H54 (cell line): ENCODE data around the gene MEF2A.
"Not testable (repeated sequence)": the region's sequence is repeated elsewhere in the genome, so short reads cannot be mapped to it uniquely, and the experiment has no call there.

Experiments
- DNase-seq: peaks from one replicate; pipeline ENCODE4 v3.0.0; 2011; ENCODE audit warnings: low spot score, mixed read lengths; ENCODE audit not compliant: insufficient read length
- FAIRE-seq: peaks from 3 replicates; lab custom pipeline; 2011; peaks lifted over from hg19 to GRCh38; lab: Jason Lieb, UNC
- POLR2A ChIP-seq: IDR thresholded peaks from 2 replicates; pipeline ENCODE4 v1.6.1; 2011; ENCODE audit warnings: low read depth, mild to moderate bottlenecking, low read length

MEF2A gene

DNA sequence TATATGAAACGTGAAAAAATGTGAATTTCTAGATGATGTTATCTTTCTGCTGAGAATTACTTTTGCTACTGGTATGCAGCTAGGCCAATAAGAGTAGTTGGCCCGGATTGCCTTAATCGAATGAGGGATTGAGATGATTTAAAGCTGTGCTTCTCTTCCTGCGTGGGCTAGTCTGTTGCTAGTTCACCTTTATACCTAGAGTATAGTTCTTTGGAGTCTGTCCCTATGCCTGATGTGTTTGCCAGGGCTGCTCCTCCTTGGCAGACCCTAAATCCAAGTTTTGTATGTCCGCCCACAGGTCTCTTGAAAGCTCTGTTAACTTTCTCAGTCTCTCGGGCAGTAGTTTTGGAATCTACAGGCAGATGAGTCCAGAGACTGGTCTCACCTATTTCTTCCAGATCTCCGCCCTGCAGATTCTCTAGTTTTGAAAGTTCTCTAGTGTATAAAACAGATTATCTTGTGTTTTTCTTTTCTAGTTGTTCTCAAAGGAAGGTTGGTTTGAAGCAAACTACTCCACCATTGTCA lies 64.9 kb downstream of the MEF2A start:
- no peak for DNase-seq
- no peak for FAIRE-seq
- no peak for TF ChIP-seq POLR2A

DNA sequence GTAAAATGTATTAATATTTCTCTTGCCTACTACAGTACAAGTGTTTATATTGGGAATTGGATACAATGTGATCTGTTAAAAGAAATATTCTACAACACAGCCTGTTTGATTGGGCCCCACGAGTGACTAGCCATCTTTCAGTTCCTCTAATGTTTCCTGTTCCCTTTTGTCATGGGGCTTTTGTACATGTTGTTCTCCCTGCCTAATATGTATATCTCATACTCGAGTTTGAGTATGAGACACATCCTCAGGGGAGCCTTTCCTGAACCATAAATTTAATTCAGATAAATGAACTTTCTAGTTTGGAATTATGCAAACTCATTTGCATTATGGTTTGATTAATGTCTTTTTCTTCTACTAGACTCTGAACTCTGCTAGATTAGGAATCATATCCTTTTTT lies 65.5 kb downstream of the MEF2A start:
- no peak for TF ChIP-seq POLR2A
- DNase-seq (no peak), FAIRE-seq (no peak)

GRCh38 chr15:99632521-99632920 lies 66.7 kb downstream of the MEF2A start:
- no peak for TF ChIP-seq POLR2A
- no peak for FAIRE-seq
- no peak for DNase-seq

- DNase-seq (no peak), FAIRE-seq (no peak)
- no peak for TF ChIP-seq POLR2A
Observed at GRCh38 chr15:99633655-99634054, 67.9 kb downstream of the MEF2A start.

DNA sequence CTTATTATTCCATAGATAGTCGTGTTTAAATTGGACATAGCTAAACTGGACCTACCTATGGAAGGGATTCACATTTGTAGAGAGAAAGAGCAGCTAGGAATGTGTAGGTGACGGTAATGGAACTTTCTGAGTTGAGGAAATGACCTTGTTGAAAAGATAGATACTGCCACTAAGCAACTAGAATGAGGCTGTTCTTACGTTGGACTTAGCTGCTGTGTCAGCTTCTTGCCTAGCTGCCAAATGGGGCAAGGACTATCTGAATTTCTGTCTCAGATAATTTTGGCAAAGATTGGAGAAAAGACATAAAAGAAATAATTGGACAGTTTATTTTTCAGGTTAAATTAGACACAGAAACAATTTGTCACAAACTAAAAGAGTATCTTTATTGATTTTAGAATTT lies 68.8 kb downstream of the MEF2A start:
- no peak for DNase-seq
- no peak for FAIRE-seq
- no peak for TF ChIP-seq POLR2A

- no peak for TF ChIP-seq POLR2A
- DNase-seq (no peak), FAIRE-seq (no peak)
Observed at GRCh38 chr15:99635145-99635544, 69.4 kb downstream of the MEF2A start.

GRCh38 chr15:99635794-99636193 lies 70.0 kb downstream of the MEF2A start:
- DNase-seq, result no peak
- no peak for TF ChIP-seq POLR2A
- FAIRE-seq, result no peak

- no peak for TF ChIP-seq POLR2A
- no peak for FAIRE-seq
- DNase-seq, result no peak
Observed at GRCh38 chr15:99644913-99645542, 79.2 kb downstream of the MEF2A start.

DNA sequence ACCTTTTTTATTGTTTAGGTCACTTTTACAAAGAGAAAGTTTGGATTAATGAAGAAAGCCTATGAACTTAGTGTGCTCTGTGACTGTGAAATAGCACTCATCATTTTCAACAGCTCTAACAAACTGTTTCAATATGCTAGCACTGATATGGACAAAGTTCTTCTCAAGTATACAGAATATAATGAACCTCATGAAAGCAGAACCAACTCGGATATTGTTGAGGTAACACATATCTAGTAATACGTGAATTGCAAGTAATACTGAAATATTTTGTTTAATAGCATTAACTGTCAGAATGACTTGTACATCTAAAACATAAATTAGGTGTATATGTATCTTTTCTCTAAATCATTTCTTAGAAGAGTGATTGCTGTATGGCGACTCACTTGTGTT lies 79.8 kb downstream of the MEF2A start:
- FAIRE-seq, result no peak
- no peak for DNase-seq
- no peak for TF ChIP-seq POLR2A

- DNase-seq, result no peak
- no peak for TF ChIP-seq POLR2A
- no peak for FAIRE-seq
Observed at GRCh38 chr15:99645951-99646350, 80.2 kb downstream of the MEF2A start.

DNA sequence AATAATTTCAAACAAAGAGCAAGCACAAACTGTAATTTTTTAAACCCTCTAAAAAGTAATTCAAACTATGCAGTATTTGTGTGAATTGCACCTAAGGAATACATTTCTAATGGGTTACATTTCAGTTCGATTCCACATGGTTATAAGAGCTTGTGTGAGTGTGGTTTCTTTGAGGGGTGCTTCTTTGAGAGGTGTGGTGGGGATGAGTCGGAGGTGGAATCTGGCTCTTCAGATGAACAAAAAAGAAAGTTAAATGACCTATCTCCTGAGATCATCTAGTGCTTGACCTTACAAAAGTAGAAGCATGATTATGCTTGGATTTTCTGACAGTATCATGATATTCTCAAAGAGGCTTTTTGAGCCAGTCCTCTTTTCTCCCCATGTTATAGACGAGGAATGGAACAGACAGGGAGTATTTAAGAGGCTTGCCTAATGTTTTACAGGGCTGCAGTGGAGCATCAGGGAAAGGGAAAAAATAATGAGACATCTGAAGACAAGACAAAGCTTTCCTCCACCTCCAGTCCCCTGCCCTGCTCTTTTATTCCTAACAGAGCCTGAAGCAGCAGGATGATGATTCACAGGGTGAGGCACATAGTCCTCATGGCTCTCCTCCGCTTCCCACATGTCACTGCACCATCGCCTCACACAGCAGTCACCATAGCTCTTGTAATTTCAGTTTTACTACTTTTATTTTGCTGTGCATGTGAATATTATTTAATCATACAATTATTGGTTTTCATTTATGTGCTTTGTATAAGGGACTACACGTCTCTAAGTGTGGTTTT lies 85.4 kb downstream of the MEF2A start:
- FAIRE-seq (peak; percentile 81), DNase-seq (peak; percentile 2)
- no peak for TF ChIP-seq POLR2A

DNA sequence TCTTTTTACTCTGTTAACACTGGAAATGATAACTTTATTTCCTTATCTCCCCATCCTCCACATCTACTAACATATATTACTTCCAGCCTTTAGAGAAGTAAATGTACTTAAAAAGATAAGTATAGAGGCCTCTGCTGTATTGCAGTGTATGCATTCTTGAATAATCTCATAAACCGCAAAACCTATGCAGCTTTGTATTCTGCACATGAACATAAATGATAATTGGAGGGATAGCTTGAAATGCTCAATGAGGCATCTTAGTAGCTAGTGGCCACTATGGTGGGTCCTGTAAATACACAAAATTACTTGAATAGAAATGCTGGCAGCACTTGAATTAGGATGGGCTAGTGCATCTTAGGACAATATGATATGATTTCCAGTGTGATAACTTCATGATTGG lies 90.4 kb downstream of the MEF2A start:
- FAIRE-seq (no peak), DNase-seq (no peak)
- no peak for TF ChIP-seq POLR2A

GRCh38 chr15:99657996-99658395 lies 92.2 kb downstream of the MEF2A start:
- no peak for TF ChIP-seq POLR2A
- FAIRE-seq, result no peak
- no peak for DNase-seq

GRCh38 chr15:99662903-99663302 lies 97.1 kb downstream of the MEF2A start:
- FAIRE-seq (no peak), DNase-seq (no peak)
- TF ChIP-seq POLR2A, result no peak

DNA sequence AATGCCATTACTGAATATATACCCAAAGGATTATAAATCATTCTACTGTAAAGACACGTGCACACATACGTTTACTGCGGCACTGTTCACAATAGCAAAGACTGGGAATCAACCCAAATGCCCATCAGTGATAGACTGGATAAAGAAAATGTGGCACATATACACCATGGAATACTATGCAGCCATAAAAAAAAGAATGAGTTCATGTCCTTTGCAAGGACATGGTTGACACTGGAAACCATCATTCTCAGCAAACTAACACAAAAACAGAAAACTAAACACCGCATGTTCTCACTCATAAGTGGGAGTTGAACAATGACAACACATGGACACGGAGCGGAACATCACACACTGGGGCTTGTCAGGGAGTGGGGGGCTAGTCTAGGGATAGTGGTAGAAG lies 100.3 kb downstream of the MEF2A start:
- DNase-seq, FAIRE-seq: not testable (repeated sequence)
